Stimulated activated CD8-positive, alpha-beta memory T cell treated with anti-CD3 and anti-CD28 coated beads, Interleukin-2, amount 100 ng/mL, for 48 hours (primary cell): ENCODE data around the gene EIF4E1B.

Experiments
- DNase-seq, 2 donors: peaks; one replicate each; pipeline ENCODE4 v3.0.0-alpha.2; 2020; ENCODE audit warnings: low read depth in 2 of 2

Gene EIF4E1B

GRCh38 chr5:176626876-176627236 is 3.6 kb upstream of the EIF4E1B start:
- DNase-seq, result no peak

- no peak for DNase-seq
Observed at GRCh38 chr5:176627582-176627981, 2.9 kb upstream of the EIF4E1B start.

GRCh38 chr5:176628406-176629228 is 1.9 kb upstream of the EIF4E1B start:
- no peak for DNase-seq

GRCh38 chr5:176629317-176629852 is 1.1 kb upstream of the EIF4E1B start:
- DNase-seq, result no peak

- DNase-seq, result no peak
Observed at GRCh38 chr5:176630681-176631222, 277 bp downstream of the EIF4E1B start.

- DNase-seq, result no peak
Observed at GRCh38 chr5:176631383-176632200, 1.1 kb downstream of the EIF4E1B start.

- no peak for DNase-seq
Observed at GRCh38 chr5:176632745-176633144, 2.3 kb downstream of the EIF4E1B start.

- DNase-seq, result no peak
Observed at GRCh38 chr5:176633598-176633997, 3.1 kb downstream of the EIF4E1B start.

- DNase-seq, result no peak
Observed at GRCh38 chr5:176636426-176636825, 6.0 kb downstream of the EIF4E1B start.

GRCh38 chr5:176637556-176637955 is 7.1 kb downstream of the EIF4E1B start:
- DNase-seq, result no peak

GRCh38 chr5:176638437-176638836 is 8.0 kb downstream of the EIF4E1B start:
- no peak for DNase-seq

- no peak for DNase-seq
Observed at GRCh38 chr5:176639208-176639607, 8.7 kb downstream of the EIF4E1B start.

- no peak for DNase-seq
Observed at GRCh38 chr5:176639981-176640380, 9.5 kb downstream of the EIF4E1B start.

- DNase-seq, result no peak
Observed at GRCh38 chr5:176640616-176641015, 10.1 kb downstream of the EIF4E1B start.

GRCh38 chr5:176642675-176643490 is 12.4 kb downstream of the EIF4E1B start:
- no peak for DNase-seq

GRCh38 chr5:176643491-176644219 is 13.2 kb downstream of the EIF4E1B start:
- DNase-seq, result no peak

GRCh38 chr5:176644294-176644693 is 13.8 kb downstream of the EIF4E1B start:
- no peak for DNase-seq

GRCh38 chr5:176644878-176645670 is 14.6 kb downstream of the EIF4E1B start:
- no peak for DNase-seq

GRCh38 chr5:176646049-176646706 is 15.7 kb downstream of the EIF4E1B start:
- no peak for DNase-seq

- DNase-seq, result no peak
Observed at GRCh38 chr5:176646707-176647029, 16.2 kb downstream of the EIF4E1B start.
